ENCODE data around the gene NAA16. TPM values are rescaled to one million over a fixed set of nuclear protein-coding genes. Genes with fewer than 3 reads are reported as not detected.

NAA16 gene
- total RNA-seq, result 6.3 and 10.5 TPM in 2 replicates

GRCh38 chr13:41310963-41311405, at the start of gene NAA16:
TSS of gene NAA16 (plus strand) at chr13:41311267. CDS start at chr13:41311529, 262 bp downstream.

GRCh38 chr13:41263261-41263971, 47.7 kb upstream of the NAA16 start, which contains the start of gene MTRF1:
TSS of gene MTRF1 (minus strand) at chr13:41263576. CDS start at chr13:41260907, 2,669 bp downstream.

Other genes with a start within 250 kb of the NAA16 start
- 5.2 and 7.5 TPM in 2 replicates for gene WBP4, start 249.8 kb upstream of the NAA16 start, total RNA-seq
- gene KBTBD6, start 178.5 kb upstream of the NAA16 start, total RNA-seq, result 8.3 and 13.7 TPM in 2 replicates
- 2.5 and 6.8 TPM in 2 replicates for gene KBTBD7, start 116.7 kb upstream of the NAA16 start, total RNA-seq
- gene MTRF1, start 47.7 kb upstream of the NAA16 start, total RNA-seq, result 5.3 and 12.7 TPM in 2 replicates
- gene RGCC, start 146.3 kb downstream of the NAA16 start, total RNA-seq, result 31.8 and 76.5 TPM in 2 replicates